Mesothelial cell of epicardium (in vitro differentiated cells): ENCODE results near the gene PSORS1C1. TPM values are rescaled to one million over a fixed set of nuclear protein-coding genes. Genes with fewer than 3 reads are reported as not detected.

Experiments
- DNase-seq, 2 experiments: peaks; one replicate each; pipeline ENCODE4 v3.0.0; 2021; ENCODE audit warnings: low spot score in 2 of 2; ENCODE audit not compliant: unreplicated experiment in 2 of 2
- H3K27ac Mint-ChIP-seq: 2 replicates; pipeline ENCODE4 v1.8.0; 2021; ENCODE audit warnings: mixed read lengths
- H3K27me3 Mint-ChIP-seq: 2 replicates; pipeline ENCODE4 v1.8.0; 2021; ENCODE audit warnings: low read depth, mixed read lengths
- H3K36me3 Mint-ChIP-seq: 2 replicates; pipeline ENCODE4 v1.8.0; 2021; ENCODE audit warnings: mixed read lengths
- H3K4me1 Mint-ChIP-seq: 2 replicates; pipeline ENCODE4 v1.8.0; 2021; ENCODE audit warnings: mixed read lengths
- H3K4me3 Mint-ChIP-seq: 2 replicates; pipeline ENCODE4 v1.8.0; 2021; ENCODE audit warnings: mild to moderate bottlenecking, moderate library complexity, mixed read lengths
- H3K9me3 Mint-ChIP-seq: 2 replicates; pipeline ENCODE4 v1.8.0; 2021; ENCODE audit warnings: mixed read lengths
- total RNA-seq: library from RNA; stranded (reverse); gene quantifications from 3 replicates; pipeline ENCODE4 v1.2.1, GENCODE V29; 2021
- TF ChIP-seq, protein P1 (sequence below): fragments of 200-600 bp; sonication (generic); IDR thresholded peaks from one replicate; pipeline ENCODE4 v1.5.0; 2021; ENCODE audit warnings: antibody characterized with exemption; ENCODE audit not compliant: unreplicated experiment

Gene PSORS1C1
- total RNA-seq, 1 donor from 2014 or later = 1.1 TPM

DNA sequence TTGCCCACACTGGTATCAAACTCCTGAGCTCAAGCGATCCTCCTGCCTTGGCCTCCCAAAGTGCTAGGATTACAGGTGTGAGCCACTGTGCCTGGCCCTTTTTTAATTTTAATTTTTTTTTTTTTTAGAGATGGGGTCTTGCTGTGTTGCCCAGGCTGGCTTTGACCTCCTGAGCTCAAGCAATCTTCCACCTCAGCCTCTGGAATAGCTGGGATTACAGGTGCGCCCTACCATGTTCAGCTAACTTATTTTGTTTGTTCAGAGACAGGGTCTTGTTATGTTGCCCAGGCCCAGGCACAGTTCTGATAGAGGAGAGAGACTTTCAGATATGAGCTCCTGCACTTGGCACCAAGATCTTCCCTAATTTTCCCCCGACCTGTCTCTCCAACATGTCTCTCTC is 16.2 kb downstream of the PSORS1C1 start:
- peaks cover 21% of the 10 kb centered on the region for H3K27me3 Mint-ChIP-seq
- TF ChIP-seq, protein P1, sequence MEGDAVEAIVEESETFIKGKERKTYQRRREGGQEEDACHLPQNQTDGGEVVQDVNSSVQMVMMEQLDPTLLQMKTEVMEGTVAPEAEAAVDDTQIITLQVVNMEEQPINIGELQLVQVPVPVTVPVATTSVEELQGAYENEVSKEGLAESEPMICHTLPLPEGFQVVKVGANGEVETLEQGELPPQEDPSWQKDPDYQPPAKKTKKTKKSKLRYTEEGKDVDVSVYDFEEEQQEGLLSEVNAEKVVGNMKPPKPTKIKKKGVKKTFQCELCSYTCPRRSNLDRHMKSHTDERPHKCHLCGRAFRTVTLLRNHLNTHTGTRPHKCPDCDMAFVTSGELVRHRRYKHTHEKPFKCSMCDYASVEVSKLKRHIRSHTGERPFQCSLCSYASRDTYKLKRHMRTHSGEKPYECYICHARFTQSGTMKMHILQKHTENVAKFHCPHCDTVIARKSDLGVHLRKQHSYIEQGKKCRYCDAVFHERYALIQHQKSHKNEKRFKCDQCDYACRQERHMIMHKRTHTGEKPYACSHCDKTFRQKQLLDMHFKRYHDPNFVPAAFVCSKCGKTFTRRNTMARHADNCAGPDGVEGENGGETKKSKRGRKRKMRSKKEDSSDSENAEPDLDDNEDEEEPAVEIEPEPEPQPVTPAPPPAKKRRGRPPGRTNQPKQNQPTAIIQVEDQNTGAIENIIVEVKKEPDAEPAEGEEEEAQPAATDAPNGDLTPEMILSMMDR = no peak
- H3K4me1 Mint-ChIP-seq = peaks cover 11% of the 10 kb centered on the region
- H3K4me3 Mint-ChIP-seq = no peak overlapping the region
- H3K27ac Mint-ChIP-seq = no peak overlapping the region
- no peaks in the 10 kb centered on the region for H3K36me3 Mint-ChIP-seq
- H3K9me3 Mint-ChIP-seq = no peaks in the 10 kb centered on the region
- DNase-seq = no peak

DNA sequence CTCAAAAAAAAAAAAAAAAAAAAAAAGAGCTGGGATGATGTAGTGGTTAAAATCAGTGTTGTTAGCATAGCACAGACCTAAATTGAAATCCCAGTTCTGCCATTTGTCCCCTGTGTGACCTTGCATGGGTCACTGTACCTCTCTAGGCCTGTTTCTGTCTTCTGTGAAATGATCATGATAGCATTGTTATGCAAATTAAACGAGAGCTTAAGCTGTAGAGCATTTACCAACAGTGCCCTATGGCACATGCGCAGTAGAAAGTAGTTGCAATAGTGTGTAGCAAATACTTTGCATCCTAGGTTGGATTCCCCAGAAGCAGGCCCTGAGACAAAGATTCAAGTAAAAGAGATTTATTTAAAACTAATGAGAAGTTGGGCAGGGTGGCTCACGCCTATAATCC is 17.0 kb downstream of the PSORS1C1 start:
- no peak overlapping the region for H3K27ac Mint-ChIP-seq

DNA sequence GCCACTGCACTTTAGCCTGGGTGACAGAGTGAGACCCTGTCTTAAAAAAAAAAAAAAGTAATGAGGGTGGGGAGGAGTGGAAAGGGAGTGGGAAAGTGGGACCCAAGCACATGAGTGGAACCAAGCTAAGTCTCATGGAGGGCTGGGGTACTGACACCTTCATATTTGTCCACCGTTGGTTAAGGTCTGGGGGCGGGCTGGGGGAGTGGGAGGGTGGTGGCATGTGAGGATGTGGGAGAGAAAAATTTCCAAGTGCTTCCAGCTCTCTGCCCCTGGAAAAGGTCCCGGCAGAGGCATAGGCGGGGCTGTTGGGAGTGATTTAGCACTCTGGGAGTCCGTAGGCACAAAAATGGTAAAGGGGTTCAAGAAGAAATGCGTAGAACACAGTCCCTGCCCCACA is 18.2 kb downstream of the PSORS1C1 start:
- H3K9me3 Mint-ChIP-seq = no peaks in the 10 kb centered on the region
- peaks cover 9% of the 10 kb centered on the region for H3K4me1 Mint-ChIP-seq
- H3K36me3 Mint-ChIP-seq = no peaks in the 10 kb centered on the region
- no peak for DNase-seq
- no peak overlapping the region for H3K27ac Mint-ChIP-seq
- TF ChIP-seq, protein P1 = no peak
- H3K27me3 Mint-ChIP-seq = peaks cover 21% of the 10 kb centered on the region
- no peak overlapping the region for H3K4me3 Mint-ChIP-seq

More for the DNA sequence above, 17.0 kb downstream of the PSORS1C1 start:
- Mint-ChIP-seq H3K9me3 (no peaks in the 10 kb centered on the region), H3K36me3 (no peaks in the 10 kb centered on the region), H3K4me3 (no peak overlapping the region), H3K27me3 (peaks cover 21% of the 10 kb centered on the region), H3K4me1 (peaks cover 8% of the 10 kb centered on the region)
- DNase-seq = no peak
- TF ChIP-seq, protein P1 = no peak

DNA sequence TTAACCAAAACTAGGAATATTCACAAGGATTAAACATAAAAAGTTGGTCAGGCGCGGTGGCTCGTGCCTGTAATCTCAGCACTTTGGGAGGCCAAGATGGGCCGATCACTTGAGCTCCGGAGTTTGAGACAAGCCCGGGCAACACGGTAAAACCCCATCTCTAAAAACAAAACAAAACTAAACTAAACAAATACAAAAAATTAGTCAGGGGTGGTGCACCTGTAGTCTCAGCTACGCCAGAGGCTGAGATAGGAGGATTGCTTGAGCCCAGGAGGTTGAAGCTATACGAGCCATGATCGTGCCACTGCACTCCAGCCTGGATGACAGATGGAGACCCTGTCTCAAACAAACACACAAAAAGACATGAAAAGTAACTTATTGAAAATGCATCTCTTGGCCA is 21.1 kb downstream of the PSORS1C1 start:
- Mint-ChIP-seq H3K36me3 (no peaks in the 10 kb centered on the region), H3K9me3 (no peaks in the 10 kb centered on the region), H3K27ac (no peak overlapping the region), H3K27me3 (peaks cover 2% of the 10 kb centered on the region), H3K4me1 (peaks cover 11% of the 10 kb centered on the region), H3K4me3 (no peak overlapping the region)
- DNase-seq = no peak
- TF ChIP-seq, protein P1 = no peak

DNA sequence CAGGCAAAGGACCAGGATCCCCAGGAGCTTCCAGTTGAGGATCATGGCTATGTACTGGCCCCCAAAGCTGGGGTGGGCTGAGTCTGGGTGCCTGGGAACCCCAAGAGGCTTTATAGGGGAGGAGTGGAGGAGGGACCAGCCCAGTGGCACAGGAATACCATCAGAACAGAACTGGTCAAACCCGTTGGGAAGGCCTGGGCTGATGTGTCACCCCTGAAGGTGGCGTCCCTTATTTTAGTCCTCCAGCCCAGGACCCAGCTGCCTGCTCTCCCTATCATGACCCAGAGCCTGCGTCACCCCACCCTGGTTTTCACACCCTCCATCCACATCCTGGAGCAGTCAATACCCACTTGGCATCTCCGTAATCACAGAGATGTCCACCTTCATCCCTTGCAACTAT is 24.4 kb downstream of the PSORS1C1 start, which contains the start of gene PSORS1C2:
PSORS1C2 (minus strand) TSS at position 85 of the 400 bp plus-strand sequence; CDS start at position 45, 40 bp downstream.
- Mint-ChIP-seq H3K9me3 (no peaks in the 10 kb centered on the region), H3K4me3 (no peak within 1 kb of the TSS), H3K27me3 (peaks cover 2% of the 10 kb centered on the region), H3K27ac (no peak within 1 kb of the TSS), H3K4me1 (peaks cover 11% of the 10 kb centered on the region), H3K36me3 (peaks cover 8% of the 10 kb centered on the region)
- TF ChIP-seq, protein P1 = no peak
- DNase-seq = no peak

DNA sequence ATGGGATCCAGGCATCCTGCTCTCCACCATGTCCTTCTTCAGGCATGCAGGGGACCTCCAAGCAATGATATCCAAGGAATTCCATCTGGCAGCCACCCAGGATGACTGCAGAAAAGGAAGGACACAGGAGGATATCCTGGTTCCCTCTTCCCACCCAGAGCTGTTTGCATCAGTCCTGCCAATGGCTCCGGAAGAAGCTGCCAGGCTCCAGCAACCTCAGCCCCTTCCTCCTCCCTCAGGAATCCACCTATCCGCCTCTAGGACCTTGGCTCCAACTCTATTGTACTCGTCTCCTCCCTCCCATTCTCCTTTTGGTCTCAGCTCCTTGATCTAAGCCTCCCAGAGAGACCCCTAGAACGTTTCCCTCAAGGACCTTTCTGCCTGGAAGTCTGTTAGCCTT is 25.0 kb downstream of the PSORS1C1 start:
- H3K4me1 Mint-ChIP-seq = peaks cover 11% of the 10 kb centered on the region
- peaks cover 2% of the 10 kb centered on the region for H3K27me3 Mint-ChIP-seq
- no peak for DNase-seq
- H3K27ac Mint-ChIP-seq = no peak overlapping the region
- TF ChIP-seq, protein P1 = no peak
- H3K9me3 Mint-ChIP-seq = no peaks in the 10 kb centered on the region
- peaks cover 11% of the 10 kb centered on the region for H3K36me3 Mint-ChIP-seq
- H3K4me3 Mint-ChIP-seq = no peak overlapping the region
